Measurements from ENCODE around the gene FITM2.

FITM2 gene

GRCh38 chr20:44284032-44284431 lies 27.0 kb downstream of the FITM2 start:
- H3K4me3 ChIP-seq: no peak overlapping the region
- H3K27ac ChIP-seq: no peak overlapping the region
- no peak for DNase-seq (ENCODE audit: low spot score)
- TF ChIP-seq CTCF (IDR thresholded peaks at IDR 0.05): no peak

GRCh38 chr20:44282192-44282591 lies 28.8 kb downstream of the FITM2 start:
- TF ChIP-seq CTCF (IDR thresholded peaks at IDR 0.05): no peak
- H3K27ac ChIP-seq: no peak overlapping the region
- no peak overlapping the region for H3K4me3 ChIP-seq
- no peak for DNase-seq (ENCODE audit: low spot score)

GRCh38 chr20:44280387-44280786 lies 30.6 kb downstream of the FITM2 start:
- Histone ChIP-seq H3K4me3 (no peak overlapping the region), H3K27ac (no peak overlapping the region)
- TF ChIP-seq CTCF (IDR thresholded peaks at IDR 0.05): no peak
- no peak for DNase-seq (ENCODE audit: low spot score)

GRCh38 chr20:44279228-44279627 lies 31.8 kb downstream of the FITM2 start:
- no peak overlapping the region for H3K27ac ChIP-seq
- no peak for DNase-seq (ENCODE audit: low spot score)
- H3K4me3 ChIP-seq: no peak overlapping the region
- TF ChIP-seq CTCF (IDR thresholded peaks at IDR 0.05): no peak

- no peak overlapping the region for H3K27ac ChIP-seq
- H3K4me3 ChIP-seq: no peak overlapping the region
- TF ChIP-seq CTCF (IDR thresholded peaks at IDR 0.05): no peak
- no peak for DNase-seq (ENCODE audit: low spot score)
Observed at GRCh38 chr20:44274303-44275017, 36.5 kb downstream of the FITM2 start.

- no peak overlapping the region for H3K4me3 ChIP-seq
- no peak overlapping the region for H3K27ac ChIP-seq
- no peak for DNase-seq (ENCODE audit: low spot score)
- TF ChIP-seq CTCF (IDR thresholded peaks at IDR 0.05): no peak
Observed at GRCh38 chr20:44273231-44274215, 37.5 kb downstream of the FITM2 start.
